IPS DF 6.9 (cell line): ENCODE results near the gene TTC23.
"Not testable (repeated sequence)": the region's sequence is repeated elsewhere in the genome, so short reads cannot be mapped to it uniquely, and the experiment has no call there.

Experiments
- DNase-seq: peaks from one replicate; pipeline ENCODE4 v3.0.0-alpha.2; 2013; ENCODE audit warnings: low read depth, low spot score
- H3K27ac ChIP-seq: one replicate; pipeline ENCODE4 v1.5.1; 2013; ENCODE audit warnings: low read length, control low read depth
- H3K27me3 ChIP-seq: 2 replicates; pipeline ENCODE4 v1.6.1; 2013; ENCODE audit warnings: mild to moderate bottlenecking, low read length; ENCODE audit not compliant: control insufficient read depth, insufficient read depth
- H3K36me3 ChIP-seq: 2 replicates; pipeline ENCODE4 v1.6.1; 2013; ENCODE audit warnings: low read length; ENCODE audit not compliant: control insufficient read depth, insufficient read depth
- H3K4me1 ChIP-seq: 2 replicates; pipeline ENCODE4 v1.6.1; 2013; ENCODE audit warnings: low read length; ENCODE audit not compliant: control insufficient read depth, insufficient read depth
- H3K4me3 ChIP-seq: 2 replicates; pipeline ENCODE4 v1.5.1; 2013; ENCODE audit warnings: mild to moderate bottlenecking, low read length
- H3K9me3 ChIP-seq: 2 replicates; pipeline ENCODE4 v1.6.1; 2013; ENCODE audit warnings: low read length, inconsistent platforms; ENCODE audit not compliant: control insufficient read depth, insufficient read depth
- WGBS: extraction: QIAGEN DNeasy Blood & Tissue Kit; methylation state at CpG from one replicate; pipeline ENCODE4 v1.1.7; 2013; ENCODE audit warnings: mixed read lengths, missing lambda C conversion rate; ENCODE audit not compliant: insufficient read length, insufficient coverage; 5-methylcytosine and 5-hydroxymethylcytosine counted together

TTC23 gene

GRCh38 chr15:99115300-99116215, 133.8 kb downstream of the TTC23 start:
- WGBS = no CpG with 5 or more reads among the region's 11 CpGs
- no peak for DNase-seq
- H3K4me1 ChIP-seq = no peaks in the 10 kb centered on the region
- no peaks in the 10 kb centered on the region for H3K27me3 ChIP-seq
- no peaks in the 10 kb centered on the region for H3K9me3 ChIP-seq
- H3K4me3 ChIP-seq = no peak overlapping the region
- H3K36me3 ChIP-seq = no peaks in the 10 kb centered on the region
- no peak overlapping the region for H3K27ac ChIP-seq

DNA sequence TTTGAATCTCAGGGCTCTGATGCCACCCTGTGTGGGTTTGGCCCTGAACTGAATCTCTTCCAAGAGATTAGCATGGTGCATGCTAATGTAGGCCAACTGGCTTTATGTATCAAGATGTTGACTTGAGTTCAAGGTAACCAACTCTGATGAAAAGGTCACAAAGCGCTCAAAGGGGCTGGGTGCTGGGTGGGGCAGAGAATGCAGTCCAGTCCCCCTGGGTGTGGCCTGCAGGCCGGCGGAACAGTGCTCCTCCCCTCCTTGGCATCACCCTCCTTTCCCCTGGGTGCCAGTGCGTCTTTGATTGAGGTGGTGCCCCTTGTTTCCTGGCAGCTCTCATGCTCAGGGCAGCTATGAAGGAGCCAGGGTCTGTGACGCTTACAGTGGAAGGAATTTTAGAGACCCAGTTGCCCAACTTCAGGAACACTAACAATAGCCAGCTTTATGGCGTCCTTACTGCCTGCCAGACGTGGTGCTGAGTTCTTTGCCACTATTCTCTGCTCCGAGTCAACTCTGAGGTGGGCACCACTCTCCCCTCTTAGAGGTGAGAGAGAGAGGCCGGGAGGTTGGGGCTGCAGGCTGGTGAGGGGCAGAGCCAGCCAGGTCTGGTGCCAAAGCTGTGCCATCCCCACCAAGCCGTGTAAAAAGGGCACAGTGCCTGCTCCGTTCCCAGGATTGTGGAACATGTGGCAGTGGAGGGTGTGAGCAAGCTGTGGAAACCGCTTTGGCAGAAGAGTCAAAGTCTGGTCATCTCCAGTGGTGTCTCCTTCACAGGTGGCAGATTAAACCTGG, 134.7 kb downstream of the TTC23 start:
- H3K36me3 ChIP-seq = no peaks in the 10 kb centered on the region
- no peak overlapping the region for H3K4me3 ChIP-seq

DNA sequence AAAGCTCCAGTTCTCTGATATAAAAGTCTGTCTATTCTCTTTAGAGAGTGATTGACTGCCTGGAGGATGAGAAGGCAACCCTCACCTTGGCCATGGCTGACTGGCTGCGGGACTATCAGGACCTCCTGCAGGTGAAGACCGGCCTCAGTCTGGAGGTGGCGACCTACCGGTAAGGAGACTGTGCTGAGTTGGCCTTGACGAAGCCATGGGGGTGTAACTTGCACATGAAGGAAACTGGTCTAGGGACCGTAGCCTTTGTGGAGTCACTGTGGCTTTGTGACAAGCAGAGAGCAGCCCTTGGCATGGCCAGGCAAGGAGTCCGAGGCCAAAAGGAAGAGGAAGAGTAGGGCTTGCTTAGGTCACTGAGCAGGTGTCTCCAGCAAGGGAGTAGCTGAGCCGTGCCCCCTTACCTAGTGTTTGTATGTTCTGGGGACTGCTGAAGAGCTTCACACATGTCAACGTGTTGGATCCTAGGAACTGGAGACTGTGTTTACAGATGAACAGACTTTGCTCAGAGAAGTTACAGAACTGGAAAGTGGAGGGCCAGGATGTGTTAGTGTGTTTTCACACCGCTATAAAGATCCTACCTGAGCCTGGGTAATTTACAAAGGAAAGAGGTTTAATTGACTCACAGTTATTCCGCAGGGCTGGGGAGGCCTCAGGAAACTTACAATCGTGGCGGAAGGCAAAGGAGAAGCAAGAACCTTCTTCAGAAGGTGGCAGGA, 135.7 kb downstream of the TTC23 start:
- no peak overlapping the region for H3K27ac ChIP-seq
- H3K4me1 ChIP-seq = no peaks in the 10 kb centered on the region
- H3K36me3 ChIP-seq = no peaks in the 10 kb centered on the region
- H3K27me3 ChIP-seq = no peaks in the 10 kb centered on the region
- WGBS = no CpG with 5 or more reads among the region's 13 CpGs
- DNase-seq = no peak
- no peak overlapping the region for H3K4me3 ChIP-seq
- no peaks in the 10 kb centered on the region for H3K9me3 ChIP-seq

More for the DNA sequence above, 134.7 kb downstream of the TTC23 start:
- no peak for DNase-seq
- H3K27ac ChIP-seq = no peak overlapping the region
- H3K27me3 ChIP-seq = no peaks in the 10 kb centered on the region
- H3K4me1 ChIP-seq = no peaks in the 10 kb centered on the region
- no CpG with 5 or more reads among the region's 12 CpGs for WGBS
- no peaks in the 10 kb centered on the region for H3K9me3 ChIP-seq

- WGBS = no CpG with 5 or more reads among the region's 8 CpGs
Measured at GRCh38 chr15:99111641-99112040, 137.7 kb downstream of the TTC23 start.

GRCh38 chr15:99110581-99111320, 138.6 kb downstream of the TTC23 start:
- H3K27me3 ChIP-seq = peaks cover 18% of the 10 kb centered on the region
- H3K9me3 ChIP-seq = no peaks in the 10 kb centered on the region
- no peak overlapping the region for H3K4me3 ChIP-seq
- WGBS = no CpG with 5 or more reads among the region's 8 CpGs
- no peak for DNase-seq
- H3K4me1 ChIP-seq = no peaks in the 10 kb centered on the region; the same call in 1 of the 2 replicates
- no peaks in the 10 kb centered on the region for H3K36me3 ChIP-seq
- H3K27ac ChIP-seq = no peak overlapping the region

More at GRCh38 chr15:99111641-99112040, 137.7 kb downstream of the TTC23 start:
- not testable (repeated sequence) for H3K4me3 ChIP-seq, DNase-seq, H3K4me1 ChIP-seq, H3K27ac ChIP-seq, H3K9me3 ChIP-seq, H3K27me3 ChIP-seq, H3K36me3 ChIP-seq

DNA sequence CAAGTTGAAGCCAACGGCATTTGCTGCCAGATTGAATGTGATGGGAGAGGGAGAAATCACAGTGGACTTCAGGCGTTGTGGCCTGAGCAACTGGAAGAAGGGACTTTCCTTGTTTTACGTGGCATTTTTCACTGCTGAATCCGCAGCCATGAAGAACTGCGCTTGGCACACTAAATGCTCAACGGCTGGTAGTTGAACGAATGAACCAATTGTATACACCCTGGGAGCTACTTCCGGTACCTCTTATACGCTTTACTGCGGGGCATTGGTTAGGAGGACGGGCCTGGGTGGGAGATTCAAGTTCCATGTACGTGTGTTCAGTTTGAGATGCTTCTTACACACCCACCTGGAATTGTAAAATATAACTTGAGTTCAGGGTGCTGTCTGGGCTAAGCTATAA, 139.3 kb downstream of the TTC23 start:
- H3K9me3 ChIP-seq = no peaks in the 10 kb centered on the region
- peaks cover 22% of the 10 kb centered on the region for H3K27me3 ChIP-seq
- WGBS = no CpG with 5 or more reads among the region's 12 CpGs
- no peak for DNase-seq
- H3K4me1 ChIP-seq = no peaks in the 10 kb centered on the region; the same call in 1 of the 2 replicates
- no peak overlapping the region for H3K27ac ChIP-seq
- no peak overlapping the region for H3K4me3 ChIP-seq
- H3K36me3 ChIP-seq = no peaks in the 10 kb centered on the region

DNA sequence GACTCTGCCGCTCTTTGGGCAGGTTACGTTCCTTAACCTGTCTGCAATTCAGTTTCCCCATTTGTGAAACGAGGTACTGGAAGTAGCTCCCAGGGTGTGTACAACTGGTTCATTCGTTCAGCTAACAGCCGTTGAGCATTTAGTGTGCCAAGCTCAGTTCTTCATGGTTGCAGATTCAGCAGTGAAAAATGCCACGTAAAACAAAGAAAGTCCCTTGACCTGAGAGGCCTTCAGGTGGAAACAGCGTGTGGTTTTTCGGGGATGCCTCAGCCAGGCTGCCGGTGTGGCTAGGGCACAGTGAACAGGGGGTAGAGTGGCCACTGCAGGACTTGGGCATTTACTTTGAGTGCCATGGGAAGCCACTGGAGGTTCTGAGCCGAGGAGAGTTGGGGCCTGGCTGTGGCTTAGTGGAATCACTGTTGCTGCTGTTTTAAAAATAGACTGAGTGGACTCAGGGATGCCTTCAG, 139.8 kb downstream of the TTC23 start:
- Histone ChIP-seq H3K4me1 (no peaks in the 10 kb centered on the region; the same call in 1 of the 2 replicates), H3K36me3 (no peaks in the 10 kb centered on the region), H3K4me3 (no peak overlapping the region), H3K27me3 (peaks cover 22% of the 10 kb centered on the region), H3K27ac (no peak overlapping the region), H3K9me3 (no peaks in the 10 kb centered on the region)
- DNase-seq = no peak
- no CpG with 5 or more reads among the region's 10 CpGs for WGBS

DNA sequence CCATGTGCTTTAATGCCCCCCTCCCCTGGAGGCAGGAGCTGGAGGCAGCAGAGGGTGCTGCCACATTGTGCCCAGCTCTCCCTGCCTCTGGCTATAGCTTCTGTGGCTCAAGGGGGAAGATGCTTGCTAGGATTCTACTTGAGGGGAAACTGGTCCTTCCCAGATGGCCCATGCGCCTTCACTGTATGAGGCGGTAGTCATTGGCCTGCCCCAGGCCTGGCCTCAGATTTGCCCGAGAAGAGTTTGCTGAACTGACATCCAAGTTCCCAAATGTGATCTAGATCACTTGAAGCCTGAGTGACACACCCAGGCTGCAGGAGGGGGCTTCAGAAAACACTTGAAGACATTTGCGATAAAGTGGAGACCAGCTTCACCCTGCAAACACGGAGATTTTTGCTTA, 140.4 kb downstream of the TTC23 start:
- no peak for DNase-seq
- peaks cover 22% of the 10 kb centered on the region for H3K27me3 ChIP-seq
- no peaks in the 10 kb centered on the region for H3K9me3 ChIP-seq
- H3K4me1 ChIP-seq = no peaks in the 10 kb centered on the region; the same call in 1 of the 2 replicates
- WGBS = no CpG with 5 or more reads among the region's 5 CpGs
- no peaks in the 10 kb centered on the region for H3K36me3 ChIP-seq
- no peak overlapping the region for H3K27ac ChIP-seq
- H3K4me3 ChIP-seq = no peak overlapping the region

DNA sequence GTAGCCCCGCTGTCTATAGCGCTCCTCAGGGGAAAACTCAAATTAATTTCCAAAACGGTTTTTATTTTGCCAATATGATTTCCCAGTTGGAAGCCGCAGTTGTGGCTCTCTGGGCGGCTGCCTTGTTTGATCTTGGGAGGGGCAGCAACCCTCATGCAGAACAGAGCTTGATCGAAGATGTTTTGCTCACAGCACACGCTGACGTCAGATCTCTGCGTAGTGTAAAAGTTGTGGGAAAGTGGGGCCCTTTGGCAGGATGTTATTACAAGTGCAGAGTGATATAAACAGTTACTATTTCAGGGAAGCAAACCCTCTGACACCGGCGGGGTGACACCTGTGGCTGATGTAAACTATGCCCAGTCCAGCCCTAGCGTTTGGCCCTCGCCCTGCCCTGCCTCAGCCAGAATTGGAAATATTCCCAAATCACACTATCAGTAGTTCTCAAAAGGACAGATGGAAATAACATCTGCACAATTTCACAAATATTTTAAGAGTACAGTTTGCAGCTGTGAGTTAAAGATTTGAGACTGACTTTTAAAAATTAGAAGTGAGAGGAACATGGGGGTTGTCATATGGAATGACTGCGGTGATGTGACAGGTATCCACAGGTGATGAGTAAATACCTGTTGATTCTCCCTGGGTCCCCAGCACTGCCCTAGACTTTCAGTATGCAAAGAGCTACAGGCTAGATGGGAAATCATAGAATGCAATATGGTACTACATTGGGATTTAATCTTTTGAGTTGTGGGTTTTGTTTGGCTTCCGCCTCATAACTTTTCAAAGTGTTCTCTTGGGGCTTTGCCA, 142.8 kb downstream of the TTC23 start:
- Histone ChIP-seq H3K27ac (no peak overlapping the region), H3K9me3 (no peaks in the 10 kb centered on the region), H3K27me3 (peaks cover 22% of the 10 kb centered on the region), H3K4me3 (no peak overlapping the region), H3K36me3 (no peaks in the 10 kb centered on the region), H3K4me1 (no peaks in the 10 kb centered on the region; the same call in 1 of the 2 replicates)
- DNase-seq = no peak
- no CpG with 5 or more reads among the region's 15 CpGs for WGBS
